ENCODE data around the gene KIF19. TPM values are rescaled to one million over a fixed set of nuclear protein-coding genes. Genes with fewer than 3 reads are reported as not detected.

KIF19 gene
- total and polyA plus RNA-seq, 2 of the 8 experiments (the other 6 are each of a cell fraction or from before 2014, with no cell fraction given) = 0.52 to 0.77 TPM

GRCh38 chr17:74404789-74405188 lies 78.8 kb downstream of the KIF19 start:
- Histone ChIP-seq H4K5ac (ENCODE audit: insufficient read length, low read depth, low read length) (peak overlapping the region; percentile 13), H3K56ac (replicated peaks; ENCODE audit: insufficient read length, low read depth, low read length) (no peak overlapping the region), H3K23ac (ENCODE audit: insufficient read length) (no peak overlapping the region), H3K79me2 (ENCODE audit: control insufficient read depth in 1 of 2, insufficient read depth in 2 of 2, low read length in 2 of 2) (no peaks in the 10 kb centered on the region), H3K27ac (ENCODE audit: low read depth, low read length) (peak overlapping the region; percentile 58; the same call in 1 of the 2 replicates), H2AK5ac (ENCODE audit: low read depth, low read length) (peak overlapping the region; percentile 3; the same call in 1 of the 2 replicates), H3K9ac (replicated peaks in 1 of 4; ENCODE audit: extremely low read depth in 1 of 4, low read depth in 3 of 4, low read length in 3 of 4) (no peak overlapping the region), H3K79me1 (ENCODE audit: low read depth, low read length) (no peaks in the 10 kb centered on the region), H2AFZ (ENCODE audit: low read length) (peak overlapping the region; percentile 88), H2BK12ac (ENCODE audit: low read depth, low read length) (peak overlapping the region; percentile 86), H3K14ac (ENCODE audit: insufficient read length) (no peak overlapping the region), H3K9me3 (ENCODE audit: insufficient read depth in 2 of 2, low read depth in 1 of 2, low read length in 1 of 2) (no peaks in the 10 kb centered on the region), H3K36me3 (ENCODE audit: control insufficient read depth in 2 of 4, insufficient read depth in 4 of 4, low read length in 3 of 4) (no peaks in the 10 kb centered on the region), H3K4ac (replicated peaks; ENCODE audit: insufficient read length, low read depth, low read length) (peak overlapping the region; percentile 65), H3K4me2 (ENCODE audit: insufficient read depth in 1 of 2, low read depth in 2 of 2, low read length in 2 of 2) (peak overlapping the region; percentile 55 to 58), H4K20me1 (replicated peaks in 1 of 2; ENCODE audit: control insufficient read depth in 1 of 2, insufficient read depth in 2 of 2, low read length in 2 of 2) (no peaks in the 10 kb centered on the region), H2BK15ac (ENCODE audit: low read length) (peak overlapping the region; percentile 77; the same call in 1 of the 2 replicates), H3K4me3 (ENCODE audit: extremely low read depth in 1 of 4, insufficient read depth in 2 of 4, low read depth in 3 of 4, low read length in 4 of 4) (peak overlapping the region in 1 of 4 experiments; percentile 37; a peak in 2 of 8 replicates), H2BK120ac (replicated peaks; ENCODE audit: low read depth, low read length) (peak overlapping the region; percentile 92), H3K23me2 (ENCODE audit: low read depth, low read length) (no peaks in the 10 kb centered on the region; the same call in 1 of the 2 replicates), H4K8ac (ENCODE audit: extremely low read depth, insufficient read depth, low read length) (no peak overlapping the region), H3K4me1 (replicated peaks in 1 of 4; ENCODE audit: control insufficient read depth in 3 of 4, insufficient read depth in 4 of 4, low read length in 3 of 4) (peaks cover 3 to 19% (median 14%) of the 10 kb centered on the region in 4 experiments), H2BK5ac (ENCODE audit: low read depth, low read length) (peak overlapping the region; percentile 84; the same call in 1 of the 2 replicates), H3K27me3 (replicated peaks in 1 of 4; ENCODE audit: control insufficient read depth in 3 of 4, extremely low read depth in 1 of 4, insufficient read depth in 3 of 4, low read length in 3 of 4) (no peaks in the 10 kb centered on the region), H4K91ac (replicated peaks; ENCODE audit: insufficient read length, low read length) (peak overlapping the region; percentile 69), H2BK20ac (ENCODE audit: low read length) (peak overlapping the region; percentile 90), H3K18ac (ENCODE audit: extremely low read depth, low read length) (peak overlapping the region; percentile 34; the same call in 1 of the 2 replicates)
- TF ChIP-seq EP300 (IDR thresholded peaks at IDR 0.05; ENCODE audit: borderline replicate concordance in 1 of 2, low read depth in 2 of 2, low read length in 2 of 2) (no peak), MAFK (IDR thresholded peaks at IDR 0.05; ENCODE audit: low read depth, low read length) (peak; percentile 45; the same call in 1 of the 2 replicates), KDM5A (IDR thresholded peaks at IDR 0.05; ENCODE audit: low read length) (no peak), CHD1 (IDR thresholded peaks at IDR 0.05; ENCODE audit: low read depth, low read length) (no peak)
- FAIRE-seq (no peak), DNase-seq (ENCODE audit: low read depth in 1 of 2, low spot score in 2 of 2) (no peak)
- POLR2A ChIA-PET (ENCODE audit: partially characterized antibody) = no interaction called here
- CTCF ChIA-PET (ENCODE audit: partially characterized antibody) = interaction anchor here (0.6 to 7.4 kb wide), 14 partner anchors 9 to 439 kb away, joined by 3 to 47 read pairs (median 3); no protein-coding TSS in a partner anchor
- 75% methylated on average over 6 of the region's 6 CpGs; no CpG with 5 or more reads in 1 of the 2 experiments for WGBS, 2 experiments (ENCODE audit: extremely low coverage in 1 of 2, insufficient coverage in 1 of 2, insufficient read length in 1 of 2, insufficient replicate concordance in 2 of 2, low coverage in 1 of 2, low lambda C conversion rate in 2 of 2, missing lambda C conversion rate in 1 of 2)

Data from H1 (cell line).